ENCODE data around the gene AP2B1.

DNA sequence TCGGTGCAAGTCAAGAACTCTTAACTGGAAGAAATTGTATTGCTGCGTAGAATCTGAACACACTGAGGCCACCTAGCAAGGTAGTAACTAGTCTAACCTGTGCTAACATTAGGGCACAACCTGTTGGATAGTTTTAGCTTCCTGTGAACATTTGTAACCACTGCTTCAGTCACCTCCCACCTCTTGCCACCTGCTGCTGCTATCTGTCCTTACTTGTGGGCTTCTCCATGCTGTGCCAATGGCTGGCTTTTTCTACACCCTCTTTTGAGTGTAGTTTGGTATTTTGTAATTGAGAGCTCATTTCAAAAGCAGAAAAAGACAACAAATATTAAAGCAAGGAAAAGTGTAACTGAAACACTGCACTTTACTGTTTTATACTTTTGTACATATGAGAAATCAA lies 136.6 kb downstream of the AP2B1 start:
- TF ChIP-seq ARID4B (CRISPR knock-in tag; IDR thresholded peaks at IDR 0.05; ENCODE audit: borderline replicate concordance) (no peak), CTCF (IDR thresholded peaks at IDR 0.05) (no peak), MYBL2 (CRISPR knock-in tag; IDR thresholded peaks at IDR 0.05) (no peak), SMAD4 (CRISPR knock-in tag; IDR thresholded peaks at IDR 0.05) (no peak), MAX (CRISPR knock-in tag; IDR thresholded peaks at IDR 0.05) (no peak), FOXP1 (CRISPR knock-in tag; IDR thresholded peaks at IDR 0.05; ENCODE audit: borderline replicate concordance) (no peak), NR3C1 (CRISPR knock-in tag; conservative IDR thresholded peaks at IDR 0.05; ENCODE audit: low read depth) (no peak), TCF7 (CRISPR knock-in tag; IDR thresholded peaks at IDR 0.05; ENCODE audit: low read depth) (no peak)
- TF ChIP-seq, protein P1, sequence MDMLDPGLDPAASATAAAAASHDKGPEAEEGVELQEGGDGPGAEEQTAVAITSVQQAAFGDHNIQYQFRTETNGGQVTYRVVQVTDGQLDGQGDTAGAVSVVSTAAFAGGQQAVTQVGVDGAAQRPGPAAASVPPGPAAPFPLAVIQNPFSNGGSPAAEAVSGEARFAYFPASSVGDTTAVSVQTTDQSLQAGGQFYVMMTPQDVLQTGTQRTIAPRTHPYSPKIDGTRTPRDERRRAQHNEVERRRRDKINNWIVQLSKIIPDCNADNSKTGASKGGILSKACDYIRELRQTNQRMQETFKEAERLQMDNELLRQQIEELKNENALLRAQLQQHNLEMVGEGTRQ (CRISPR knock-in tag; IDR thresholded peaks at IDR 0.05): no peak
